Nephron (organoid): ENCODE measurements around the gene LAMA2.
A peak's percentile ranks its signal among the peaks of the same experiment; 100 is the strongest.

Experiments used
- H3K27ac Mint-ChIP-seq, 3 experiments: 2 replicates each; pipeline ENCODE4 v1.8.0; 2020; ENCODE audit warnings: mixed read lengths in 3 of 3, mild to moderate bottlenecking in 2 of 3, moderate library complexity in 1 of 3
- H3K27me3 Mint-ChIP-seq: 2 replicates; pipeline ENCODE4 v1.8.0; 2021; ENCODE audit warnings: low read depth, mild to moderate bottlenecking, moderate library complexity, mixed read lengths
- H3K36me3 Mint-ChIP-seq: 2 replicates; pipeline ENCODE4 v1.8.0; 2020; ENCODE audit warnings: low read depth, mixed read lengths
- H3K4me1 Mint-ChIP-seq: 2 replicates; pipeline ENCODE4 v1.8.0; 2020; ENCODE audit warnings: mixed read lengths
- H3K4me3 Mint-ChIP-seq, 3 experiments: 2 replicates each; pipeline ENCODE4 v1.8.0; 2020; ENCODE audit warnings: mild to moderate bottlenecking in 3 of 3, mixed read lengths in 3 of 3, moderate library complexity in 2 of 3
- H3K9me3 Mint-ChIP-seq: 2 replicates; pipeline ENCODE4 v1.8.0; 2020; ENCODE audit warnings: mixed read lengths
- TF ChIP-seq, protein P1 (sequence below), 3 experiments: fragments of 200-600 bp; sonication (generic); IDR thresholded peaks; one replicate each; pipeline ENCODE4 v1.5.0; 2021; ENCODE audit warnings: antibody characterized with exemption in 3 of 3; ENCODE audit not compliant: unreplicated experiment in 3 of 3

The LAMA2 gene

DNA sequence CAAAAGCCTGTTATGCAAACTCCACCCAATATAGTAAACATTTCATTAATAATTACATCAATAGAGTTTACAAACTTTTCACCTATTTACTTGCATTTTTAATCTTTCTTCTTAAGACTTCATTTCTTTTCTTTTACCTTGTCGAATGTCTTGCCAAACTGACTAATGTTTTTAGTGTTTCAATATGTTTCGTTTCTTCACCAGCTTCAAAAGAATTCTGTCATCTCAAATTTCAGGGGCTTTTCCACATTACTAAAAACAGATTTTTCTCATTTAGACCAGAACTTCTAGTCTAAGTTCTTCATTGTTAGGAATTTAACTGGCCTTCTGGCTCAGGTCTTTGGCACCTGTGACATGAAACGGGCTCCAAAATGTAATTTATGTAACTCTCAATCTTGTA lies 630.5 kb downstream of the LAMA2 start:
- Mint-ChIP-seq H3K27me3 (no peaks in the 10 kb centered on the region), H3K27ac (peak overlapping the region in 2 of 3 experiments; percentile 28 to 57), H3K4me3 (no peak overlapping the region), H3K9me3 (no peaks in the 10 kb centered on the region), H3K36me3 (peaks cover 15% of the 10 kb centered on the region), H3K4me1 (peaks cover 14% of the 10 kb centered on the region)
- TF ChIP-seq, protein P1, sequence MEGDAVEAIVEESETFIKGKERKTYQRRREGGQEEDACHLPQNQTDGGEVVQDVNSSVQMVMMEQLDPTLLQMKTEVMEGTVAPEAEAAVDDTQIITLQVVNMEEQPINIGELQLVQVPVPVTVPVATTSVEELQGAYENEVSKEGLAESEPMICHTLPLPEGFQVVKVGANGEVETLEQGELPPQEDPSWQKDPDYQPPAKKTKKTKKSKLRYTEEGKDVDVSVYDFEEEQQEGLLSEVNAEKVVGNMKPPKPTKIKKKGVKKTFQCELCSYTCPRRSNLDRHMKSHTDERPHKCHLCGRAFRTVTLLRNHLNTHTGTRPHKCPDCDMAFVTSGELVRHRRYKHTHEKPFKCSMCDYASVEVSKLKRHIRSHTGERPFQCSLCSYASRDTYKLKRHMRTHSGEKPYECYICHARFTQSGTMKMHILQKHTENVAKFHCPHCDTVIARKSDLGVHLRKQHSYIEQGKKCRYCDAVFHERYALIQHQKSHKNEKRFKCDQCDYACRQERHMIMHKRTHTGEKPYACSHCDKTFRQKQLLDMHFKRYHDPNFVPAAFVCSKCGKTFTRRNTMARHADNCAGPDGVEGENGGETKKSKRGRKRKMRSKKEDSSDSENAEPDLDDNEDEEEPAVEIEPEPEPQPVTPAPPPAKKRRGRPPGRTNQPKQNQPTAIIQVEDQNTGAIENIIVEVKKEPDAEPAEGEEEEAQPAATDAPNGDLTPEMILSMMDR (IDR thresholded peaks at IDR 0.05; ENCODE audit: unreplicated experiment in 3 of 3): no peak

GRCh38 chr6:129515004-129515403 lies 632.1 kb downstream of the LAMA2 start:
- no peaks in the 10 kb centered on the region for H3K9me3 Mint-ChIP-seq
- TF ChIP-seq, protein P1 (IDR thresholded peaks at IDR 0.05; ENCODE audit: unreplicated experiment in 3 of 3): no peak
- peaks cover 4% of the 10 kb centered on the region for H3K36me3 Mint-ChIP-seq
- no peak overlapping the region for H3K4me3 Mint-ChIP-seq
- peak overlapping the region in 1 of 3 experiments; percentile 46 for H3K27ac Mint-ChIP-seq
- peaks cover 14% of the 10 kb centered on the region for H3K4me1 Mint-ChIP-seq
- no peaks in the 10 kb centered on the region for H3K27me3 Mint-ChIP-seq

DNA sequence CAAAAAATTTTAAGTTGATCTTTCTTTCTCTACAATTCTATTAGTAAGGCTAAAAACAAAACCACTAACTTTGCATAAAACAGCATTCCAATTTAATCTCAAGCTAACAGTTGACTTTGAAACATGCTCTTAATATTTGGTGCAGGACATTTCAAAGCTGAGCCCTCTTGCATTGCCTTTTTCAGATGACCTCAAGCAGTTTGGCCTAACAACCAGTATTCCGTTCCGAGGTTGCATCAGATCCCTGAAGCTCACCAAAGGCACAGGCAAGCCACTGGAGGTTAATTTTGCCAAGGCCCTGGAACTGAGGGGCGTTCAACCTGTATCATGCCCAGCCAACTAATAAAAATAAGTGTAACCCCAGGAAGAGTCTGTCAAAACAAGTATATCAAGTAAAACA lies 633.1 kb downstream of the LAMA2 start:
- H3K9me3 Mint-ChIP-seq: no peaks in the 10 kb centered on the region
- peaks cover 4% of the 10 kb centered on the region for H3K36me3 Mint-ChIP-seq
- H3K4me3 Mint-ChIP-seq: no peak overlapping the region
- H3K27ac Mint-ChIP-seq: peak overlapping the region in 2 of 3 experiments; percentile 12 to 69
- H3K4me1 Mint-ChIP-seq: peaks cover 14% of the 10 kb centered on the region
- TF ChIP-seq, protein P1 (IDR thresholded peaks at IDR 0.05; ENCODE audit: unreplicated experiment in 3 of 3): no peak
- no peaks in the 10 kb centered on the region for H3K27me3 Mint-ChIP-seq

DNA sequence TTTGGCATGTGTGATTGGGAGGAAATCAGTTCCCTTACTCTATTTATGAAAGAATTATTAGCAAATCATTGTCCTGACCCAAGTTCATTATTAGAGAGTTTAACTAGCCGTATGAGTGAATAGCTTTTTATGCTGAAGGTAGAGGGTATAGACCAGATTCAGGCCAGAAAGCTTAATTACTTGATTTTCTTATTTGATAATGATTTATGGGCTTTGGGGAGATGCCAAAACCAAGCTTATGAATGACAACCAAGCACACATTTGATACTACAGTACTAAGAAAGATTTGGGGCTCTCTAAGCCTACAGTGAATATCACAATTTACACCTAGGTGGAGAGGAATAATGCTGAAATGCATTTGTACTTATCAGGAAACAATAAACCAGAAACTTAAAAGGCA lies 633.8 kb downstream of the LAMA2 start:
- Mint-ChIP-seq H3K27ac (peak overlapping the region; percentile 12 to 58 (median 50)), H3K27me3 (no peaks in the 10 kb centered on the region), H3K4me1 (peaks cover 14% of the 10 kb centered on the region), H3K36me3 (peaks cover 4% of the 10 kb centered on the region), H3K9me3 (no peaks in the 10 kb centered on the region), H3K4me3 (no peak overlapping the region)
- TF ChIP-seq, protein P1 (IDR thresholded peaks at IDR 0.05; ENCODE audit: unreplicated experiment in 3 of 3): no peak

DNA sequence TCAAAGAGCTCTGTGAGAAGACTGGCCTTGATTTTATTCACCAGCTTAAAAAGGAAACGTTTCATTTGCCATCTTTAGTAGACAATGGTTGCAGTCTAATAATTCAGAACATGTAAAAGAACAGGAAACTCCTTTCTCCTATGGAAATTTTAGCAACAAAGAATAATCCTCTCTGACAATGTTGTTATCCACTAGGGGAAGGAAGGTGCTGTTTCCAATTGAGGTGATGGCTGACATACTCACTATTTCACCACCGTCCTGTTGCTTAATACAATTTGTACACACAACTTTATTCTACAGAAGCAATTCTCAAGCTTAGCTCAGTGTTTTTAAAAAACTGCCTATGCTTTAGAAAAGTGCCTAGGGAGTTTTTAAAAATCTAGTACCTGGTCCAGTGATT lies 634.4 kb downstream of the LAMA2 start:
- Mint-ChIP-seq H3K4me1 (peaks cover 14% of the 10 kb centered on the region), H3K4me3 (no peak overlapping the region), H3K27ac (peak overlapping the region in 2 of 3 experiments; percentile 12 to 50), H3K9me3 (no peaks in the 10 kb centered on the region), H3K27me3 (no peaks in the 10 kb centered on the region), H3K36me3 (peaks cover 3% of the 10 kb centered on the region)
- TF ChIP-seq, protein P1 (IDR thresholded peaks at IDR 0.05; ENCODE audit: unreplicated experiment in 3 of 3): no peak

DNA sequence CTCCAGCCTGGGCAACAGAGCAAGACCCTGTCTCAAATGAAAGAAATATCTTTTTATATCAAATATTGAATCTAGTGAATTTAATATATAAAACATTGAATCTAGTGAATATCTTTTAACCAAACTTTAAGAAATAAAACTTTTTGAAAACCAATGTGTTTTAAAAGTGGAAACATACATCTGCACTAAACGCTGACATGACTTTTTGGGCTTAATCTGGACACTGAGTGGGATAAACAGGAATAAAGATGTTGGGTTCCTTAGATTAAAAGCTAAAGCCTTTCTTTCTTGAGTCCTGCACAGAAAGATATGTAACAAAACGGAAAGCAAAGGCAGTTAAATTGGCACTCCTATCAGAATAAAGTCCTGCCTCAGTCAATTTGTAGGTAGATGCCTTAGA lies 636.8 kb downstream of the LAMA2 start:
- Mint-ChIP-seq H3K36me3 (no peaks in the 10 kb centered on the region), H3K4me1 (peaks cover 6% of the 10 kb centered on the region), H3K9me3 (no peaks in the 10 kb centered on the region), H3K27me3 (no peaks in the 10 kb centered on the region), H3K27ac (no peak overlapping the region), H3K4me3 (no peak overlapping the region)
- TF ChIP-seq, protein P1 (IDR thresholded peaks at IDR 0.05; ENCODE audit: unreplicated experiment in 3 of 3): no peak
